ENCODE results near the gene FSHB.
"Not testable (repeated sequence)": the region's sequence is repeated elsewhere in the genome, so short reads cannot be mapped to it uniquely, and the experiment has no call there.

FSHB gene

GRCh38 chr11:30230714-30231113 is at the start of gene FSHB:
TSS of gene FSHB (plus strand) at chr11:30231014. CDS start at chr11:30231903, 889 bp downstream.
- DNase-seq (ENCODE audit: low read depth, low spot score): no peak

- no peak for DNase-seq (ENCODE audit: low read depth, low spot score)
These were observed 44.1 kb upstream of the FSHB start for GRCh38 chr11:30186748-30187147.

GRCh38 chr11:30192620-30193019 is 38.2 kb upstream of the FSHB start:
- no peak for DNase-seq (ENCODE audit: low read depth, low spot score)

GRCh38 chr11:30196400-30197206 is 34.2 kb upstream of the FSHB start:
- no peak for DNase-seq (ENCODE audit: low read depth, low spot score)

- DNase-seq (ENCODE audit: low read depth, low spot score): no peak
These were observed 32.9 kb upstream of the FSHB start for GRCh38 chr11:30197869-30198268.

- not testable (repeated sequence) for DNase-seq (ENCODE audit: low read depth, low spot score)
These were observed 27.8 kb upstream of the FSHB start for GRCh38 chr11:30202989-30203388.

- DNase-seq (ENCODE audit: low read depth, low spot score): no peak
These were observed 27.0 kb upstream of the FSHB start for GRCh38 chr11:30203850-30204249.

- no peak for DNase-seq (ENCODE audit: low read depth, low spot score)
These were observed 24.4 kb upstream of the FSHB start for GRCh38 chr11:30206249-30206996.

- no peak for DNase-seq (ENCODE audit: low read depth, low spot score)
These were observed 20.5 kb upstream of the FSHB start for GRCh38 chr11:30210357-30210756.

GRCh38 chr11:30216534-30216933 is 14.3 kb upstream of the FSHB start:
- DNase-seq (ENCODE audit: low read depth, low spot score): no peak

GRCh38 chr11:30218278-30218677 is 12.5 kb upstream of the FSHB start:
- no peak for DNase-seq (ENCODE audit: low read depth, low spot score)

- no peak for DNase-seq (ENCODE audit: low read depth, low spot score)
These were observed 5.2 kb upstream of the FSHB start for GRCh38 chr11:30225642-30226041.

- DNase-seq (ENCODE audit: low read depth, low spot score): no peak
These were observed 2.4 kb upstream of the FSHB start for GRCh38 chr11:30228323-30228884.

- DNase-seq (ENCODE audit: low read depth, low spot score): no peak
These were observed 8.2 kb downstream of the FSHB start for GRCh38 chr11:30239025-30239424.

GRCh38 chr11:30244265-30244664 is 13.5 kb downstream of the FSHB start:
- no peak for DNase-seq (ENCODE audit: low read depth, low spot score)

- DNase-seq (ENCODE audit: low read depth, low spot score): no peak
These were observed 14.8 kb downstream of the FSHB start for GRCh38 chr11:30245621-30246020.

GRCh38 chr11:30254307-30255298 is 23.8 kb downstream of the FSHB start:
- DNase-seq (ENCODE audit: low read depth, low spot score): no peak

- no peak for DNase-seq (ENCODE audit: low read depth, low spot score)
These were observed 24.8 kb downstream of the FSHB start for GRCh38 chr11:30255637-30256036.

- DNase-seq (ENCODE audit: low read depth, low spot score): no peak
These were observed 26.2 kb downstream of the FSHB start for GRCh38 chr11:30257058-30257457.

GRCh38 chr11:30258679-30259078 is 27.9 kb downstream of the FSHB start:
- DNase-seq (ENCODE audit: low read depth, low spot score): no peak

- no peak for DNase-seq (ENCODE audit: low read depth, low spot score)
These were observed 30.0 kb downstream of the FSHB start for GRCh38 chr11:30260813-30261212.

All from smooth muscle cell of the brain vasculature (primary cell).